Fibroblast of mammary gland (primary cell): ENCODE measurements around the gene CCDC81.

Source experiments
- DNase-seq: peaks from one replicate; pipeline ENCODE4 v3.0.0-alpha.2; 2010; ENCODE audit warnings: low read depth
- H3K4me3 ChIP-seq: 2 replicates; pipeline ENCODE4 v1.5.1; 2011; ENCODE audit warnings: low read depth, mild to moderate bottlenecking, low read length, moderate library complexity; ENCODE audit not compliant: control insufficient read depth
- TF ChIP-seq, protein P1 (sequence below): conservative IDR thresholded peaks from 2 replicates; pipeline ENCODE4 v1.5.1; 2011; ENCODE audit warnings: low read depth, low read length, inconsistent platforms; ENCODE audit not compliant: control insufficient read depth, insufficient read depth

Gene CCDC81

DNA sequence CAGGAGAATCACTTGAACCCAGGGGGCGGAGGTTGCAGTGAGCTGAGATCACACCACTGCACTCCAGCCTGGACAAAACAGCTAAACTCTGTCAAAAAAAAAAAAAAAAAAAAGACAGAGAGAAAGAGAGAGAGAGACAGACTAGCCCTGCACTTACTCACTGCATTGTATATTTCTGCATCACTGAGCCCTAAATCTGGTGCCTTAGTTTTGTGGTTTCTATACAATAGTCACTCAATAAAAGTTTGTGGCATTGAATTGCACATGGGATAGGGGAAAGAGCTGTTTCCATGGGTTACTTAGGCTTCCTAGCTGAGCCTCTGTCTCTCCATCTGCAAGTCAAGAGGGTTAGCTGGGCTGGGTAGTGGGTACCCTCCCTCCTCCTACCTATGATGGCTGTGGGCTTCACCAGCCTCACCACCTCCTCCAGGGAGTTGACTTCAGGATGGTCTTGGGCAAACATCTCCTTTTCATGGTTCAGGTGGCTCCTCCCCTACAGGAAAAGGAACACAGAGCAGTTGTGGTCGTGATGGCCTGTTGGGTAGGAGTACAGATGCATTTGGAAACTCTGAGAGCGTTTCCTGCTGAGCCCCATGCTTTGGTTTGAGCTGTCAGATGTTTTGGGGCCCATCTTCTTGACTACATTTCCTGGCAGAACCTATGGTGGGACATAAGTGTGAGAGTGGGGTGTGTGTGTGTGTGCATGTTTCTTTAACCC, 73.2 kb downstream of the CCDC81 start:
- H3K4me3 ChIP-seq: no peak overlapping the region
- TF ChIP-seq, protein P1, sequence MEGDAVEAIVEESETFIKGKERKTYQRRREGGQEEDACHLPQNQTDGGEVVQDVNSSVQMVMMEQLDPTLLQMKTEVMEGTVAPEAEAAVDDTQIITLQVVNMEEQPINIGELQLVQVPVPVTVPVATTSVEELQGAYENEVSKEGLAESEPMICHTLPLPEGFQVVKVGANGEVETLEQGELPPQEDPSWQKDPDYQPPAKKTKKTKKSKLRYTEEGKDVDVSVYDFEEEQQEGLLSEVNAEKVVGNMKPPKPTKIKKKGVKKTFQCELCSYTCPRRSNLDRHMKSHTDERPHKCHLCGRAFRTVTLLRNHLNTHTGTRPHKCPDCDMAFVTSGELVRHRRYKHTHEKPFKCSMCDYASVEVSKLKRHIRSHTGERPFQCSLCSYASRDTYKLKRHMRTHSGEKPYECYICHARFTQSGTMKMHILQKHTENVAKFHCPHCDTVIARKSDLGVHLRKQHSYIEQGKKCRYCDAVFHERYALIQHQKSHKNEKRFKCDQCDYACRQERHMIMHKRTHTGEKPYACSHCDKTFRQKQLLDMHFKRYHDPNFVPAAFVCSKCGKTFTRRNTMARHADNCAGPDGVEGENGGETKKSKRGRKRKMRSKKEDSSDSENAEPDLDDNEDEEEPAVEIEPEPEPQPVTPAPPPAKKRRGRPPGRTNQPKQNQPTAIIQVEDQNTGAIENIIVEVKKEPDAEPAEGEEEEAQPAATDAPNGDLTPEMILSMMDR: no peak
- no peak for DNase-seq

DNA sequence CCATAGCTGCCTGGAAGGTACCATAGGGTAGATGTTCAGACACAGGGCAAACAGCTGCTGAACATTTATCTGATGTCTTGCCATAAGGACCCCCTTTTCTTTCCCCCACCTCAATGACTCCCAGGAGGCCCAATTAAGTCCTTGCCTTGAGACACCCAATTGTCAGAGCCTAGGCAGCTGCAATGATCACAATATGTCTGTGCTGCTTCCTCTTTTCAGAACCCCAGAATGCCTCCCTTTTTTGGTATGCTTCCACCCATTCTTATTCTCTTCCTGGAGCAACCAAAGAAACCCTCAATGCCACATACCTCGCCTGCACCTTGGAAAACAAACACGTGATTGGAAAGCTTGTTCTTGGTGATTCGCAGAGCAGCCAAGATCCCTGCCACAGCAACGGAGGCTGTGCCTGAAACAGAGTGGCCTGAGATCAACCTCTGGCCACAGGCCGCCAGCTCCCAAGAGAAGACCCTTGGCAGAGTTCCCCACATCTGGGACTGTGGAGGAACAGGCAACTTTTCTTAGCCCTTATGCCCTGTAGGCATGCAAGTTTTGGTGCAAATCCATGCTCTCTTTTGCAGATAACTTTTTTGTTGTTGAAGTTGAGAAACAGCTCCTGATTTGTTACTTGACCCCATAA, 75.4 kb downstream of the CCDC81 start:
- TF ChIP-seq, protein P1: no peak
- DNase-seq: no peak
- H3K4me3 ChIP-seq: no peak overlapping the region

DNA sequence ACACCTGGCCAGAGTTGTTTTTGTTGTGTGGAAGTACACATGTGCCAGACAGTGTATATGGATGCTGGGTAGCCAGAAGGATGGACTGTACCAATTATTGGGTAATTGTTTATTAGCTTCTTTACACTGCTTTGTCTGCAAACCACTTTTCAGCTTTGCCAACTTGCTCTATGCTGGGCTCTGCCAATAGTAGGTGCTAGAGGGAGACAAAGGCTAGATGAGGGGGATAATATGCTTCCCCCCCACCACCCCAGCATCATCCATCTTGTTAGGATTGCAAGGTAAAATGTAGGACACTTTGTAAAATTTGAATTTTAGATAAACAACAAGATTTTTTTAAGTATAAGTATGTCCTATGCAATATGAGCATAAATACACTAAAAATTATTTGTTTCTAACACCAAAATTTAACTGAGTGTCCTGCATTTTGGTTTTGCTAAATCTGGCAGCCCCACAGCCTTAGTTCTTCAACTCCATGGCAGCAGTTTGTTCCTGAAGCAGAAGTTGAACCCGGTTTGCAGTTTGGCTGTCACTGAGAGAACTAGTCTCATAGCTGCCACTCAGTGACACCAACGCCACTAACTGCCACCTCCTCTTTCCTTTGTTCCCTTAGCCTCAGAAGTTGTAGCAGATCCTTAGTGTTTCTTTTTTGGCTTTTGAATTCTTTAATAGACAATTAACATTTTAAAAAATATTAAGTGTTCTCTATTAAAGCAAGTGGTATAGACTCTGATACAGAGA, 78.8 kb downstream of the CCDC81 start:
- no peak for DNase-seq
- no peak overlapping the region for H3K4me3 ChIP-seq
- TF ChIP-seq, protein P1: peak; percentile 6

DNA sequence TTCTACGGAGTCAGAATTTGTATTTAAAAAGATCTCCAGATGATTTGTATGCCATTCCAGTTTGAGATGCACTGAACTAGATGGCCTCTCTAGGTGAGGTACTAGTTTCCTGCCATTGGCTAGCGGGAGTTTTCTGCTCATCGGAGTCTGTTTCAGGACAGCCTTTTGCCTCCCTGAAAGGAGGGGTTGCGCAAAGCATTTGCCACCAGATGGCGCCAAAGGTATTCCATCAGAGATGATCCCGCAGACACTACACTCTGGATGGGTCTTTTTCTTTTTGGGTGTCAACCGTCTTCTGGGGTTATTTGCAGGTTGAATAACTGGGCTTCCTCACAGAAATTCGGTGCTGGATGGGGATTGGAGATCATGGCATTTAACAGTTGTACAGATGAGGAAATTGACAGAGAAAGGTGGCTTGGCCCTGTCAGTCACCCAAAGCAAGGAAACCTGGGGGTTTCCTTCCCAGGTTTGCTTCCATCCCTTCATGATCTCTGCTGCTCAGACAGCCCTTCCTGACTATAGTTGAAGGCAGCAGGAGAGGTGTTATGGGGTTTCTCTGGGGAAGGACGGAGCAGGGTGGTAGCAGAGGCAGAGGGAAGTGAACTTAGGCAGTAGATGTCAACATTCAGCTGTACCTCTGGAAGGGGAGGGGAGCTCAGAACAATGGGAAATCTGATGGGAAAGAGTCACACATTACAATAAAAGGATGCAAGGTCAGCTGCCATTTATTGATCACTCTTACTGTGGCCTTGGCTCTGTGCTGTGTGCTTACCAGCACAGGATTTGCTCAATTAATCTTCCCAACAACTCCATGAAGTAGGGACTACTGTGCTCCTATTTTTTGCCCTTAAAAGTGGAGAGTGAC, 81.6 kb downstream of the CCDC81 start:
- peak; percentile 80 for DNase-seq
- TF ChIP-seq, protein P1: peak; percentile 96
- H3K4me3 ChIP-seq: no peak overlapping the region

DNA sequence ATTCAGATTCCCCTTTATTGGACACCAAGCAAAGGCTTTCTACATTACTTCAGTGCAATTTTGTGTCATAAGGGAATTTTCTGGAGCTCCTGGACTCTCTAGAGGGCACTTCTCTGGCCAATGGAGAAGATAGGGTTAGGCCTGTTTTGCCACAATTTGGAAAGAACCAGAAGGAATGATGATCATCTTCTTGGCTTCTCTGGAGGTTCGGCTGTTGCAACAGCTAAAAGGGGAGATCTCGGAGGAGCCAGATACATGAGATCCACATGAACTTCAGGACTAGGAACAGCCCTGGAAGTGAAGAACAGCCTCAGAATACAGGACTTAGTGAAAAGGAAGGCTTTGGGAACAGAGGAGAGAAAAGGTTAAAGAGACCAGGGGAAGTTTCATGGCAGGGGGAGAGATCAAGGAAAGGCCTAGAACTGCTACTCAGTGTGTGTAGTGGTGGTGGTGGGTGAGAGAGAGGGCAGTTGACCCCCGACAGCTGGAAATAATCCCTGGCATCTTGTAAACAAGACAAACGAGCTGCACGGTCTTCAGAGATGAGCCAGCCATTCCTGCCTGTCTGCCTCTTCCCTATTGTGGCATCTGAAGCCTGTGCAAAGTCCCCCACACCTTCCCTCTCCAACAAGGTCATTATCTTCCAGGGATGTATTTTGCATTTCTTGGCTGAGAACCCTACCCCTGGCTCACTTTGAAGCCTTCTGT, 83.8 kb downstream of the CCDC81 start:
- DNase-seq: peak; percentile 15
- H3K4me3 ChIP-seq: no peak overlapping the region
- TF ChIP-seq, protein P1: no peak
